ENCODE data around the gene OR51S1.

- TF ChIP-seq CTCF (IDR thresholded peaks at IDR 0.05) (no peak), POLR2A (IDR thresholded peaks at IDR 0.05) (no peak)
These were observed 2.0 kb upstream of the OR51S1 start for GRCh38 chr11:4851033-4851432.
